ENCODE measurements around the gene LPIN3. TPM values are rescaled to one million over a fixed set of nuclear protein-coding genes. Genes with fewer than 3 reads are reported as not detected.
A peak's percentile ranks its signal among the peaks of the same experiment; 100 is the strongest.

LPIN3 gene
- total and polyA plus RNA-seq, 7 donors: 0.57 to 3.0 (median 1.5) TPM

DNA sequence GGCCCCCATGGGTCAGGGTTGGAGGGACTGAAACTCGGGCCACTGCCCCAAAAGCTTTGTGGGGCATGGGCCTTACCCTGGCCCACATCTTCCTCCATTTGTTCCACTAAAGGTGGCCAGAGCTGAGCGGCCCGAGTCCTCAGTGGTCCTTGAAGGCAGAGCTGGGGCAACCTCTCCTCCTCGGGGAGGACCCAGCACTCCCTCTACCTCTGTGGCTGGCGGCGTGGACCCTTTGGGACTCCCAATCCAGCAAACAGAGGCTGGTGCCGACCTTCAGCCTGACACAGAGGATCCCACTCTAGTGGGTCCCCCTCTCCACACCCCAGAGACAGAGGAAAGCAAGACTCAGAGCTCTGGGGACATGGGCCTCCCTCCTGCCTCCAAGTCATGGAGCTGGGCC is 9.3 kb downstream of the LPIN3 start:
- H3K27ac ChIP-seq: no peak overlapping the region
- H3K36me3 ChIP-seq (ENCODE audit: insufficient read depth in 1 of 2, low read depth in 1 of 2): no peaks in the 10 kb centered on the region
- DNase-seq: no peak
- intact Hi-C loops (cut with DNase I): no loop called here
- ATAC-seq: no peak
- H3K4me3 ChIP-seq: no peak overlapping the region
- peaks cover 7% of the 10 kb centered on the region for H3K4me1 ChIP-seq
- WGBS, 3 donors: 90 to 95% (median 94%) methylated on average over 7 of the region's 7 CpGs
- TF ChIP-seq, protein P1, sequence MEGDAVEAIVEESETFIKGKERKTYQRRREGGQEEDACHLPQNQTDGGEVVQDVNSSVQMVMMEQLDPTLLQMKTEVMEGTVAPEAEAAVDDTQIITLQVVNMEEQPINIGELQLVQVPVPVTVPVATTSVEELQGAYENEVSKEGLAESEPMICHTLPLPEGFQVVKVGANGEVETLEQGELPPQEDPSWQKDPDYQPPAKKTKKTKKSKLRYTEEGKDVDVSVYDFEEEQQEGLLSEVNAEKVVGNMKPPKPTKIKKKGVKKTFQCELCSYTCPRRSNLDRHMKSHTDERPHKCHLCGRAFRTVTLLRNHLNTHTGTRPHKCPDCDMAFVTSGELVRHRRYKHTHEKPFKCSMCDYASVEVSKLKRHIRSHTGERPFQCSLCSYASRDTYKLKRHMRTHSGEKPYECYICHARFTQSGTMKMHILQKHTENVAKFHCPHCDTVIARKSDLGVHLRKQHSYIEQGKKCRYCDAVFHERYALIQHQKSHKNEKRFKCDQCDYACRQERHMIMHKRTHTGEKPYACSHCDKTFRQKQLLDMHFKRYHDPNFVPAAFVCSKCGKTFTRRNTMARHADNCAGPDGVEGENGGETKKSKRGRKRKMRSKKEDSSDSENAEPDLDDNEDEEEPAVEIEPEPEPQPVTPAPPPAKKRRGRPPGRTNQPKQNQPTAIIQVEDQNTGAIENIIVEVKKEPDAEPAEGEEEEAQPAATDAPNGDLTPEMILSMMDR (IDR thresholded peaks at IDR 0.05): no peak
- H3K27me3 ChIP-seq (ENCODE audit: insufficient read depth in 3 of 3, low read length in 2 of 3): no peaks in the 10 kb centered on the region
- no peaks in the 10 kb centered on the region for H3K9me3 ChIP-seq

DNA sequence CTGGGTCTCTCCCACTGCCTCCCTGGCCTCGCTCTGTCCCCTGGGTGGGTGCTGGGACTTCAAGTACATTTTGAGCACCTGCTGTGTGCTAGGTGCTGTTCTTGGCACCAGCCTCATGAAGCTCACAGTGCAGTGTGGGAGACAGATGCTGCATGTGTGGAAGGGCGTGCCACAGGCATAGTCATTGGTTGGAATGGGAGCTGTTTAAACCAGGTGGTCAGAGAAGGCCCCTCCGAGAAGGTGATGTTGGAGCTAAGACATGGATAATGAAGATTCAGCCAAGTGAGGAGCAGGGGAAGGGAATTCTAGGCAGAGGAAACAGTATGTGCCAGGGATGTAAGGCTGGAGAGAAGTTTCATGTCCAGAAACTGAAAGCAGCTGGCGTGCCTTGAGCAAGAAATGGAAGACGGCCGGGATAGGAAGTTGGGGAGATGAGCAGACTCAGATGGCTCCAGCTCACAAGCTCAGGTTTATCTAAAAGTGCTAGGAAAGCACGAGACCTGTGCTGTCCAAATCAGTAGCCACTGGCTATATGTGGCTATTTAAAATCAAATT is 9.9 kb downstream of the LPIN3 start:
- TF ChIP-seq, protein P1 (IDR thresholded peaks at IDR 0.05): no peak
- no peak for ATAC-seq
- WGBS, 3 donors: 83 to 86% (median 86%) methylated on average over 7 of the region's 7 CpGs
- Histone ChIP-seq H3K27me3 (ENCODE audit: insufficient read depth in 3 of 3, low read length in 2 of 3) (no peaks in the 10 kb centered on the region), H3K36me3 (ENCODE audit: insufficient read depth in 1 of 2, low read depth in 1 of 2) (no peaks in the 10 kb centered on the region), H3K9me3 (no peaks in the 10 kb centered on the region), H3K27ac (no peak overlapping the region), H3K4me1 (peaks cover 7% of the 10 kb centered on the region), H3K4me3 (no peak overlapping the region)
- DNase-seq: no peak
- intact Hi-C loops (cut with DNase I): no loop called here

DNA sequence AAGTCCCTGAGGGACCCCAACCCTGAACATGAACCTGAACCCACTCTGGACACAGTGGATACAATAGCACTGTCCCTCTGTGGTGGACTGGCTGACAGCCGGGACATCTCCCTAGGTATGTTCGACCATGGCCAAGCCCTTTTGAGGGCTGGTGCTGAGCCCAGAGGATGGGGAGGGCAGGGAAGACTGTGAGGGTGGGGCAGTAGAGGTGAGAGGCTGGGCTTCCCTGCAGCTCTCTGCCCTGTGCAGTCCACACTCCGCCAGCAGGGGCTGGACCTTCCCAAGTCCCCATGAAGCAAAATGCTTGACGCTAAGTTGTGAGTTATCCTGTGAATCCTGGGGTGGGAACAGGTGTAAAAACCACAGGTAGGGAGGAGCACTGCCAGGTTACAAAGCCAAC is 11.5 kb downstream of the LPIN3 start:
- no peak overlapping the region for H3K4me3 ChIP-seq
- TF ChIP-seq, protein P1 (IDR thresholded peaks at IDR 0.05): no peak
- H3K4me1 ChIP-seq: peaks cover 7% of the 10 kb centered on the region
- H3K36me3 ChIP-seq (ENCODE audit: insufficient read depth in 1 of 2, low read depth in 1 of 2): no peaks in the 10 kb centered on the region
- intact Hi-C loops (cut with DNase I): no loop called here
- WGBS, 3 donors: 67 to 81% (median 80%) methylated on average over 4 of the region's 4 CpGs
- ATAC-seq (no peak), DNase-seq (no peak)
- H3K27ac ChIP-seq: no peak overlapping the region
- H3K9me3 ChIP-seq: no peaks in the 10 kb centered on the region
- H3K27me3 ChIP-seq (ENCODE audit: insufficient read depth in 3 of 3, low read length in 2 of 3): no peaks in the 10 kb centered on the region

DNA sequence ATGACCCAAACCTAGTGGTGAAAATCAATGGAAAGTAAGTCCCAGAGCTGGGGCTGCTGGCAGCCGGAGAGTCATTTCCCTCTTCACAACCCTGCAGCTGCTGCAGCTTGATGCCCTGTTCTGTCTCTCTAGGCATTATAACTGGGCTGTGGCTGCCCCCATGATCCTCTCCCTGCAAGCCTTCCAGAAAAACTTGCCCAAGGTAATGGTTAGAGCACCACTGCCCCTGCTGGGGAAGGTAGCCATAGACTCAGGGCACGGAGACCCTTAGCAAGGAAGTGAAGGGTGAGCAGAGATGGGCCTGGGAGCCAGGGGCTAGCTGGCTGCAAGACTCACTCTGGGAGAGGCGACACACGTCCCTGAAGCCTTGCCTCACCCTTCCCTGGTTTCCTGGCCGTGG is 12.0 kb downstream of the LPIN3 start:
- Histone ChIP-seq H3K27ac (no peak overlapping the region), H3K4me1 (peaks cover 7% of the 10 kb centered on the region), H3K36me3 (ENCODE audit: insufficient read depth in 1 of 2, low read depth in 1 of 2) (no peaks in the 10 kb centered on the region), H3K9me3 (no peaks in the 10 kb centered on the region), H3K4me3 (no peak overlapping the region), H3K27me3 (ENCODE audit: insufficient read depth in 3 of 3, low read length in 2 of 3) (no peaks in the 10 kb centered on the region)
- no peak for DNase-seq
- TF ChIP-seq, protein P1 (IDR thresholded peaks at IDR 0.05): no peak
- intact Hi-C loops (cut with DNase I): no loop called here
- ATAC-seq: no peak
- WGBS, 3 donors: 84 to 90% (median 88%) methylated on average over 5 of the region's 5 CpGs

DNA sequence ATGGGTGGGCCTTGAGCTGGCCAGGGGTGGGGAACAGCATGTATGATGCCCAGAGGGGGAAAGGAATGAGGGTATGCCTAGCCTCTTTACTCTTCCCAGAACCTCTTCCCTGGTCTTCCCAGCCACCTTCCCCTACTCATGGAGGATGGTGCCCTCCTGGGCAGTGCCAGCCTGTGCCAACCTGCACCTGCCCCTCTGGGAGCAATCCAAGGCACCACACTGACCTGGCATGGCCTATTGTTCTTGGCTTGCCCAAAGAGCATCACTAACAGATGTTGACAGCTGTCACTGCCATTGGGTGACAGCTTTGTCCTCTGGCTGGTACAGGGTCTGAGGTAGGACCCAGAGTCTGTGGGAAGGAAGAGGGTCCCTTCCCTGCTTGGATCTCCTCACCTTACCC is 12.9 kb downstream of the LPIN3 start:
- H3K27ac ChIP-seq: no peak overlapping the region
- no peaks in the 10 kb centered on the region for H3K27me3 ChIP-seq (ENCODE audit: insufficient read depth in 3 of 3, low read length in 2 of 3)
- TF ChIP-seq, protein P1 (IDR thresholded peaks at IDR 0.05): no peak
- no peaks in the 10 kb centered on the region for H3K9me3 ChIP-seq
- DNase-seq (no peak), ATAC-seq (peak in 2 of 4 donors; percentile 42 to 65)
- intact Hi-C loops (cut with DNase I): no loop called here
- H3K4me1 ChIP-seq: peaks cover 4% of the 10 kb centered on the region
- H3K36me3 ChIP-seq (ENCODE audit: insufficient read depth in 1 of 2, low read depth in 1 of 2): no peaks in the 10 kb centered on the region
- H3K4me3 ChIP-seq: no peak overlapping the region
